ENCODE data around the gene SYNGR1.

- TF ChIP-seq CTCF (IDR thresholded peaks at IDR 0.05) (no peak), POLR2A (IDR thresholded peaks at IDR 0.05) (no peak)
Measured at GRCh38 chr22:39359659-39360195, 9.9 kb downstream of the SYNGR1 start.

Measured in thyroid gland (tissue), 4 donors.